HT1080 (cell line): Measurements from ENCODE around the gene RICTOR. TPM values are rescaled to one million over a fixed set of nuclear protein-coding genes. Genes with fewer than 3 reads are reported as not detected.

Experiments
- DNase-seq: peaks from one replicate; pipeline ENCODE4 v3.0.0-alpha.2; 2015; ENCODE audit warnings: low read depth
- total RNA-seq: library from RNA; depleted of rRNA; stranded (reverse); fragments of >200 nt; shearing (Covaris generic); gene quantifications from 2 replicates; pipeline ENCODE4 v1.2.3, GENCODE V29; 2014

The RICTOR gene
- total RNA-seq, 1 experiment from 2014 or later: 8.2 TPM

GRCh38 chr5:39100301-39100850, 26.2 kb upstream of the RICTOR start:
- no peak for DNase-seq

GRCh38 chr5:39099831-39100230, 25.6 kb upstream of the RICTOR start:
- DNase-seq: no peak

- DNase-seq: peak; percentile 36
Observed at GRCh38 chr5:39093352-39093751, 19.2 kb upstream of the RICTOR start.

GRCh38 chr5:39092581-39093351, 18.6 kb upstream of the RICTOR start:
- DNase-seq: peak; percentile 86

- DNase-seq: no peak
Observed at GRCh38 chr5:39091940-39092580, 17.9 kb upstream of the RICTOR start.

GRCh38 chr5:39083968-39084367, 9.8 kb upstream of the RICTOR start:
- DNase-seq: no peak

- DNase-seq: no peak
Observed at GRCh38 chr5:39082995-39083394, 8.8 kb upstream of the RICTOR start.

GRCh38 chr5:39080597-39081204, 6.5 kb upstream of the RICTOR start:
- no peak for DNase-seq

- DNase-seq: no peak
Observed at GRCh38 chr5:39080168-39080567, 6.0 kb upstream of the RICTOR start.

- no peak for DNase-seq
Observed at GRCh38 chr5:39079147-39079546, 4.9 kb upstream of the RICTOR start.

- peak; percentile 83 for DNase-seq
Observed at GRCh38 chr5:39076757-39077728, 2.8 kb upstream of the RICTOR start.

GRCh38 chr5:39076101-39076756, 2.0 kb upstream of the RICTOR start:
- no peak for DNase-seq

GRCh38 chr5:39073767-39074016, 507 bp downstream of the RICTOR start:
- no peak for DNase-seq

- DNase-seq: peak; percentile 61
Observed at GRCh38 chr5:39072925-39073766, 1.1 kb downstream of the RICTOR start.

- DNase-seq: no peak
Observed at GRCh38 chr5:39068099-39068498, 6.1 kb downstream of the RICTOR start.

GRCh38 chr5:39064450-39064849, 9.7 kb downstream of the RICTOR start:
- DNase-seq: no peak

- no peak for DNase-seq
Observed at GRCh38 chr5:39063037-39063436, 11.2 kb downstream of the RICTOR start.

- no peak for DNase-seq
Observed at GRCh38 chr5:39062530-39062929, 11.7 kb downstream of the RICTOR start.

GRCh38 chr5:39062104-39062503, 12.1 kb downstream of the RICTOR start:
- no peak for DNase-seq

- no peak for DNase-seq
Observed at GRCh38 chr5:39059064-39059463, 15.1 kb downstream of the RICTOR start.
